Upper lobe of right lung (tissue), 1 donor: ENCODE measurements around the gene TLDC2. TPM values are rescaled to one million over a fixed set of nuclear protein-coding genes. Genes with fewer than 3 reads are reported as not detected.
A peak's percentile ranks its signal among the peaks of the same experiment; 100 is the strongest.

ENCODE experiments used
- ATAC-seq: fragments of 200-7000 bp; cut with Tn5 transposase; one replicate; pipeline ENCODE4 v1.9.1; 2020; ENCODE audit warnings: mild to moderate bottlenecking, moderate library complexity
- DNase-seq: peaks from one replicate; pipeline ENCODE4 v3.0.0-alpha.2; 2020
- H3K27ac ChIP-seq: fragments of 200-600 bp; one replicate; pipeline ENCODE4 v1.8.0; 2022
- H3K27me3 ChIP-seq: fragments of 200-600 bp; one replicate; pipeline ENCODE4 v1.8.0; 2022; ENCODE audit warnings: mild to moderate bottlenecking
- H3K36me3 ChIP-seq: fragments of 200-600 bp; one replicate; pipeline ENCODE4 v1.8.0; 2022
- H3K4me1 ChIP-seq: fragments of 200-600 bp; one replicate; pipeline ENCODE4 v1.8.0; 2022
- H3K4me3 ChIP-seq: fragments of 200-600 bp; one replicate; pipeline ENCODE4 v1.8.0; 2022; ENCODE audit warnings: mild to moderate bottlenecking
- H3K9me3 ChIP-seq: fragments of 200-600 bp; one replicate; pipeline ENCODE4 v1.8.0; 2022
- CTCF ChIP-seq: fragments of 200-600 bp; IDR thresholded peaks from one replicate; pipeline ENCODE4 v1.8.0; 2022; ENCODE audit warnings: antibody characterized with exemption
- intact Hi-C: fragments of 100-400 bp; cut with DNase I; formaldehyde crosslinking; loops from one replicate; pipeline ENCODE4 v1.11.0; 2022
- total RNA-seq: library from RNA; stranded (reverse); fragmentation: NEBNext Ultra II Directional; extraction: Animal tissue kit (Norgen Biotek cat#: 25700); gene quantifications from one replicate; pipeline ENCODE4 v1.2.1, GENCODE V29; 2021
- donor health status: DM: no; HTN: yes; CAD: no; lungs with severe emphysema.

Gene TLDC2
- total RNA-seq, 1 donor from 2014 or later: 1.6 TPM

GRCh38 chr20:36881331-36881730 lies 5.4 kb downstream of the TLDC2 start:
- DNase-seq (no peak), ATAC-seq (no peak)
- Histone ChIP-seq H3K36me3 (no peaks in the 10 kb centered on the region), H3K27me3 (no peaks in the 10 kb centered on the region), H3K4me1 (no peaks in the 10 kb centered on the region), H3K27ac (no peak overlapping the region), H3K9me3 (no peaks in the 10 kb centered on the region), H3K4me3 (no peak overlapping the region)
- TF ChIP-seq CTCF: no peak
- intact Hi-C loops: no loop called here

GRCh38 chr20:36881888-36882287 lies 6.0 kb downstream of the TLDC2 start:
- ATAC-seq: no peak
- peak; percentile 10 for DNase-seq

GRCh38 chr20:36883977-36884535 lies 8.1 kb downstream of the TLDC2 start:
- intact Hi-C loops: no loop called here
- H3K27me3 ChIP-seq: no peaks in the 10 kb centered on the region
- no peak for DNase-seq
- no peak overlapping the region for H3K4me3 ChIP-seq
- no peak for TF ChIP-seq CTCF
- H3K27ac ChIP-seq: no peak overlapping the region
- H3K4me1 ChIP-seq: no peaks in the 10 kb centered on the region
- no peaks in the 10 kb centered on the region for H3K9me3 ChIP-seq
- peak; percentile 8 for ATAC-seq
- H3K36me3 ChIP-seq: no peaks in the 10 kb centered on the region

More at GRCh38 chr20:36881888-36882287, 6.0 kb downstream of the TLDC2 start:
- Histone ChIP-seq H3K27ac (no peak overlapping the region), H3K4me3 (no peak overlapping the region), H3K9me3 (no peaks in the 10 kb centered on the region), H3K4me1 (no peaks in the 10 kb centered on the region), H3K36me3 (no peaks in the 10 kb centered on the region), H3K27me3 (no peaks in the 10 kb centered on the region)
- TF ChIP-seq CTCF: no peak
- intact Hi-C loops: no loop called here

GRCh38 chr20:36885356-36885755 lies 9.4 kb downstream of the TLDC2 start:
- H3K27ac ChIP-seq: no peak overlapping the region

GRCh38 chr20:36886859-36887751 lies 11.2 kb downstream of the TLDC2 start:
- Histone ChIP-seq H3K36me3 (peaks cover 30% of the 10 kb centered on the region), H3K4me3 (no peak overlapping the region), H3K4me1 (no peaks in the 10 kb centered on the region), H3K9me3 (no peaks in the 10 kb centered on the region), H3K27me3 (no peaks in the 10 kb centered on the region), H3K27ac (no peak overlapping the region)
- intact Hi-C loops: no loop called here
- peak; percentile 94 for ATAC-seq
- peak; percentile 88 for DNase-seq
- TF ChIP-seq CTCF: peak; percentile 95

More at GRCh38 chr20:36885356-36885755, 9.4 kb downstream of the TLDC2 start:
- Histone ChIP-seq H3K36me3 (peaks cover 12% of the 10 kb centered on the region), H3K4me3 (no peak overlapping the region), H3K9me3 (no peaks in the 10 kb centered on the region), H3K27me3 (no peaks in the 10 kb centered on the region), H3K4me1 (no peaks in the 10 kb centered on the region)
- DNase-seq (no peak), ATAC-seq (no peak)
- TF ChIP-seq CTCF: peak; percentile 23
- intact Hi-C loops: no loop called here
